Measurements from ENCODE around the gene COL7A1. TPM values are rescaled to one million over a fixed set of nuclear protein-coding genes. Genes with fewer than 3 reads are reported as not detected.

COL7A1 gene
- polyA plus RNA-seq, 2 donors = 60.7 to 265 TPM

DNA sequence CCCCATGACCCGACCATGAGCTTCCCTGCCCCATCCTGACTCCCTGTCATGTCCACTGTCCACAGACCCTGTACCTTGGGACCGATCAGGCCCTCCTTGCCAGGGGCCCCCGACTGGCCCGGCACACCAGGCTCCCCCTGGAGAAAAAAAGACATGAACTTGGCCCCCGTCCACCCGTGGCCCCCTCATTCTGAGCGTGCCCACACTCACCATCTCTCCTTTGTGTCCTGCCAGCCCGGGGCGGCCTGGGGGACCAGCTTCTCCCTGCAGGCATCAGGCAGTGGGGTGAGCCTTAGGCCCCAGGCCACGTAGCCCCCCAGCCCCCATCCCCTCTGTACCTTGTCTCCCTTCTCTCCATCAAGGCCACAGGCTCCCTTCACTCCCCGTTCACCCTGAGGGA is 27.6 kb downstream of the COL7A1 start:
- Histone ChIP-seq H3K27ac (ENCODE audit: low read depth in 2 of 2, low read length in 1 of 2) (no peak overlapping the region), H3K27me3 (ENCODE audit: control insufficient read depth in 1 of 2, insufficient read depth in 2 of 2, low read length in 2 of 2) (no peaks in the 10 kb centered on the region), H3K9me3 (ENCODE audit: control insufficient read depth in 2 of 2, insufficient read depth in 1 of 2, low read depth in 1 of 2, low read length in 1 of 2) (no peaks in the 10 kb centered on the region), H3K36me3 (ENCODE audit: control insufficient read depth in 2 of 2, insufficient read depth in 2 of 2, low read length in 1 of 2) (peaks cover 0 to 5% of the 10 kb centered on the region in 2 donors), H3K4me1 (ENCODE audit: control insufficient read depth in 2 of 2, insufficient read depth in 2 of 2, low read length in 1 of 2) (peaks cover 0 to 2% of the 10 kb centered on the region in 2 donors), H3K4me3 (ENCODE audit: low read depth in 1 of 2, low read length in 2 of 2) (no peak overlapping the region)
- WGBS, 2 donors = 83 to 85% methylated on average over 11 of the region's 11 CpGs

DNA sequence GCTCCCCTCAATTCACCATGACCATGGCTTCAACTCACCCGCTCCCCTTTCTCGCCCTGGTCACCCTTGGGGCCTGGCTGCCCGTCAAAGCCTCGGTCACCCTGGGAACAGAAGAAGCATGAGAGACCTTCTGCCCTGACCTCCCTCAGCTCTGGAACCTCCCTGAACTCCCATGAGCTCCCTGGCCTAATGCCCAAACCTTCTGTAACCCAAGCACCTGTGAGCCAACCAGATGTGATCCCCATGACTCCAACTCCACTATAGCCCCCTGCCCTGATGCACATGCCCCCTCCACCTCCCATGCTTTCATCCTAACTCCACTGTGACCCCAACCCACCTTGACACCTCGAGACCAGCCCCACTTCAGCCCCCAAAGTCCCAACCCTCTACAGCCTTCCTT is 28.0 kb downstream of the COL7A1 start:
- WGBS, 2 donors = 78 to 85% methylated on average over 5 of the region's 5 CpGs
- Histone ChIP-seq H3K27me3 (ENCODE audit: control insufficient read depth in 1 of 2, insufficient read depth in 2 of 2, low read length in 2 of 2) (no peaks in the 10 kb centered on the region), H3K9me3 (ENCODE audit: control insufficient read depth in 2 of 2, insufficient read depth in 1 of 2, low read depth in 1 of 2, low read length in 1 of 2) (no peaks in the 10 kb centered on the region), H3K27ac (ENCODE audit: low read depth in 2 of 2, low read length in 1 of 2) (no peak overlapping the region), H3K4me1 (ENCODE audit: control insufficient read depth in 2 of 2, insufficient read depth in 2 of 2, low read length in 1 of 2) (peaks cover 0 to 2% of the 10 kb centered on the region in 2 donors), H3K36me3 (ENCODE audit: control insufficient read depth in 2 of 2, insufficient read depth in 2 of 2, low read length in 1 of 2) (peaks cover 0 to 5% of the 10 kb centered on the region in 2 donors), H3K4me3 (ENCODE audit: low read depth in 1 of 2, low read length in 2 of 2) (no peak overlapping the region)

DNA sequence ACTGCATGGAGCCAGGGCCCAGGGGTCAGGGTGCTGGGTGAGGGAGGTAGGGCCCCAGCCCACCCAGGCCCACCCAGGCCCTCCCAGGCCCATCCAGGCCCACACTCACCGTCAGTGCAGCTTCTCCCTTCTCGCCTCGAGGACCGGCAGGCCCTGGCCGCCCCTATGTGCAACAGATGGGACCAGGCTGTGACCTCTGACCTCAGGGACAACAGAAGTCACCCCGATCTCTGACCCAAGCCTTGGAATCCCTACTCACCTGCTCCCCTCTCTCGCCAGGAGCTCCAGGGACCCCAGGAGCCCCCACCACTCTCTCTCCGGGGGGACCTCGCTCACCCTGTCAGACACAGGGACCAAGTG is 28.7 kb downstream of the COL7A1 start:
- Histone ChIP-seq H3K4me1 (ENCODE audit: control insufficient read depth in 2 of 2, insufficient read depth in 2 of 2, low read length in 1 of 2) (peaks cover 0 to 2% of the 10 kb centered on the region in 2 donors), H3K27ac (ENCODE audit: low read depth in 2 of 2, low read length in 1 of 2) (no peak overlapping the region), H3K36me3 (ENCODE audit: control insufficient read depth in 2 of 2, insufficient read depth in 2 of 2, low read length in 1 of 2) (peaks cover 0 to 3% of the 10 kb centered on the region in 2 donors), H3K4me3 (ENCODE audit: low read depth in 1 of 2, low read length in 2 of 2) (no peak overlapping the region), H3K27me3 (ENCODE audit: control insufficient read depth in 1 of 2, insufficient read depth in 2 of 2, low read length in 2 of 2) (no peaks in the 10 kb centered on the region), H3K9me3 (ENCODE audit: control insufficient read depth in 2 of 2, insufficient read depth in 1 of 2, low read depth in 1 of 2, low read length in 1 of 2) (no peaks in the 10 kb centered on the region)
- 79 to 82% methylated on average over 5 to 9 of the region's 9 CpGs for WGBS, 2 donors

DNA sequence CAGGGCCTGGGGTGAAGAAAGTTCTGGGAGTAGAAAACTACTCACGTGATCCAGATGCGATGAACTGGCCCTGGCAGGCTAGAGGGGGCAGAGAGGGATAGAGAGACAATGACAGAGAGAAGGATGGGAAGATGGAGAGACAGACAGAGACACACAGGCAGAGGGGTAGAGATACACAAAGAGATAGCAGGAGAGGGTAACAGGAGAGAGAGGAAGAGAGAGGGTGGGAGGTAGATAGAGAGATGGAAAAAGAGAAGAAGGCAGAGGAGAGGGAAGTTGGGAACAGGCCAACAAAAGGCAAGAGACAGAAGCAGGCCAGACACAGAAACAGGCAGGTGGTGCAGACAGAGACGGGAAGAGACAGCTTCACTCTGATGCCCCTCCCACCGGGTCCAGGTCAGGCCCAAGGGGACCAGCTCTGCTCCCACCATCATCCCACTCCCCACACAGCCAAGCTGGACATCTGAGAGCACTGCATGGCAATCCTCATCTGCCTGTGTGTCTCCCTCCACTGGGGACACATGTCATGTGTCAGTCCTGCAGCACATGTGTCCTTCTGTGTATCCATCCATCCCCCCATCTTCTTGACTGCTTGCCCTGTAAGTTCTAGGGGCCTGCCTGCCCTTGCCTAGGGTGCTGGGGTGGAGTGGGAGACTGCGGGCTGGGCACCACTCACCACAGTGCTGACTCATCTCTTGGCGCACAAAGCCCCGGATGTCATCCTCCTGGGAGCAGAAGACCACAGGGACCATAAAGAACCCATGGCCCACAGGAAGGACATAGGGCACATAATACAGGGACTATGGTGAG is 29.3 kb downstream of the COL7A1 start:
- no peak overlapping the region for H3K27ac ChIP-seq (ENCODE audit: low read depth in 2 of 2, low read length in 1 of 2)
- no peaks in the 10 kb centered on the region for H3K27me3 ChIP-seq (ENCODE audit: control insufficient read depth in 1 of 2, insufficient read depth in 2 of 2, low read length in 2 of 2)
- H3K36me3 ChIP-seq (ENCODE audit: control insufficient read depth in 2 of 2, insufficient read depth in 2 of 2, low read length in 1 of 2) = peaks cover 0 to 3% of the 10 kb centered on the region in 2 donors
- no peaks in the 10 kb centered on the region for H3K9me3 ChIP-seq (ENCODE audit: control insufficient read depth in 2 of 2, insufficient read depth in 1 of 2, low read depth in 1 of 2, low read length in 1 of 2)
- no peak overlapping the region for H3K4me3 ChIP-seq (ENCODE audit: low read depth in 1 of 2, low read length in 2 of 2)
- H3K4me1 ChIP-seq (ENCODE audit: control insufficient read depth in 2 of 2, insufficient read depth in 2 of 2, low read length in 1 of 2) = peaks cover 0 to 2% of the 10 kb centered on the region in 2 donors
- 36 to 60% methylated on average over 6 to 7 of the region's 7 CpGs for WGBS, 2 donors

DNA sequence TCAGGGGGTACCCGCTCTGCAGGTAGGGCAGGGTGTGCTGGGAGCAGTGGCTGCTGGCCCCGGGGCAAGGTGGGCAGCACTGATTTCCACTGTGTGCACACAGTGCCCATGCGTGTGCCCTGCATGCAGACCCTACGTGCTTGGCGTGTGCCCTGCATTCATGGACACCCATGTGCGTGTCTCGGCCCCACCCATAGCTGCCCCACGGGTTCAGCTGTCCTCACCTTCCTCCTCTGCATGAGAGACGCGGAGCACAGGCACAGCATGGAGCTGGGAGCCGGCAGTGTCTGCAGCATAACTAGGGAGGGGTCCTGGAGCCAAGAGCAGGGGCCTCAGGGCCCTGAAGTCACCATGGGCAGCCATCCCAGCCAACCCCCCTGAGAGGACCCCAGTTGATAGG is 29.9 kb downstream of the COL7A1 start:
- Histone ChIP-seq H3K4me1 (ENCODE audit: control insufficient read depth in 2 of 2, insufficient read depth in 2 of 2, low read length in 1 of 2) (peaks cover 0 to 2% of the 10 kb centered on the region in 2 donors), H3K4me3 (ENCODE audit: low read depth in 1 of 2, low read length in 2 of 2) (no peak overlapping the region), H3K27ac (ENCODE audit: low read depth in 2 of 2, low read length in 1 of 2) (no peak overlapping the region), H3K9me3 (ENCODE audit: control insufficient read depth in 2 of 2, insufficient read depth in 1 of 2, low read depth in 1 of 2, low read length in 1 of 2) (no peaks in the 10 kb centered on the region), H3K36me3 (ENCODE audit: control insufficient read depth in 2 of 2, insufficient read depth in 2 of 2, low read length in 1 of 2) (peaks cover 0 to 3% of the 10 kb centered on the region in 2 donors), H3K27me3 (ENCODE audit: control insufficient read depth in 1 of 2, insufficient read depth in 2 of 2, low read length in 2 of 2) (no peaks in the 10 kb centered on the region)
- WGBS, 2 donors = 78 to 83% methylated on average over 11 of the region's 11 CpGs

DNA sequence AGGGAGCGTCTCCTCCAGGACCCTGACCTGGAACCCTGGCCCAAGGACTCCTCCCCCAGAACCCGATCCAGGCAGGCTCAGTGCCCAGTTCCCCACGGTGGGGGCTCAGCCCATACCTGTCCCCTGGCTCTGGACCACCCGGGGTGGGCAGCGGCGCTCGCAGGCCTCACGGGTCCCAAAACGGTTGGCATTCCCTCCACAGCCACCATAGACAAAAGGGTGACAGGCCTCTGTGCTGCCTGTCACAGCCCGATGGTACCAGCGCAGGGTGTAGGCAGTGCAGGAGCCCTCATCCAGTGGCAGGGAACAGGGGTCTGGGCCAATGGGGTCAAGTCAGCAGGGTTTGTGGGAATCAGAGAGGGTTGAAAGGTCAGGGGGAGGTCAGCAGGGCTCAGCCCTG is 30.5 kb downstream of the COL7A1 start:
- no peak overlapping the region for H3K27ac ChIP-seq (ENCODE audit: low read depth in 2 of 2, low read length in 1 of 2)
- peaks cover 0 to 3% of the 10 kb centered on the region in 2 donors for H3K36me3 ChIP-seq (ENCODE audit: control insufficient read depth in 2 of 2, insufficient read depth in 2 of 2, low read length in 1 of 2)
- no peaks in the 10 kb centered on the region for H3K9me3 ChIP-seq (ENCODE audit: control insufficient read depth in 2 of 2, insufficient read depth in 1 of 2, low read depth in 1 of 2, low read length in 1 of 2)
- WGBS, 2 donors = 83 to 86% methylated on average over 11 of the region's 11 CpGs
- no peak overlapping the region for H3K4me3 ChIP-seq (ENCODE audit: low read depth in 1 of 2, low read length in 2 of 2)
- H3K27me3 ChIP-seq (ENCODE audit: control insufficient read depth in 1 of 2, insufficient read depth in 2 of 2, low read length in 2 of 2) = no peaks in the 10 kb centered on the region
- peaks cover 0 to 2% of the 10 kb centered on the region in 2 donors for H3K4me1 ChIP-seq (ENCODE audit: control insufficient read depth in 2 of 2, insufficient read depth in 2 of 2, low read length in 1 of 2)

DNA sequence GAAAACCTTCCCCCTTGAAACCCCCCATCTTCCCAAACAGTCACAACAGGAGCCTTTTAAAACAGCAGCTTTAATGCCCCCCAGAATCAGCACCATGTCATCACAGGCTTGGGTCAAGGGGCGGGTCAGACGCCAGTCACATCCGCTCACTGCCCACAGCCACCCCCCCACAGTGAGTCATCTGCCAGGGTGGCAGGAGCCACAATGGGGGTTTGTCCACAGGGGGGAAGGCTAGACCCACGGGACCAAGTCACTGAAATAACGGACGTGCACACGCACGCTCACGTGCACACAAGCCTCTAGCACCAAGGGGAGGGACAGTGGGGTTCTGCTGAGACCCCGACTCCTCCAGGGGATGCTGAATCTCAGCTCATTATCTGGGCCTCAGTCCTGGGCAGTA is 31.1 kb downstream of the COL7A1 start:
- no peak overlapping the region for H3K27ac ChIP-seq (ENCODE audit: low read depth in 2 of 2, low read length in 1 of 2)
- H3K9me3 ChIP-seq (ENCODE audit: control insufficient read depth in 2 of 2, insufficient read depth in 1 of 2, low read depth in 1 of 2, low read length in 1 of 2) = no peaks in the 10 kb centered on the region
- H3K36me3 ChIP-seq (ENCODE audit: control insufficient read depth in 2 of 2, insufficient read depth in 2 of 2, low read length in 1 of 2) = peaks cover 0 to 3% of the 10 kb centered on the region in 2 donors
- no peaks in the 10 kb centered on the region for H3K27me3 ChIP-seq (ENCODE audit: control insufficient read depth in 1 of 2, insufficient read depth in 2 of 2, low read length in 2 of 2)
- no peak overlapping the region for H3K4me3 ChIP-seq (ENCODE audit: low read depth in 1 of 2, low read length in 2 of 2)
- H3K4me1 ChIP-seq (ENCODE audit: control insufficient read depth in 2 of 2, insufficient read depth in 2 of 2, low read length in 1 of 2) = peaks cover 0 to 2% of the 10 kb centered on the region in 2 donors
- WGBS, 2 donors = 61 to 74% methylated on average over 10 of the region's 10 CpGs

DNA sequence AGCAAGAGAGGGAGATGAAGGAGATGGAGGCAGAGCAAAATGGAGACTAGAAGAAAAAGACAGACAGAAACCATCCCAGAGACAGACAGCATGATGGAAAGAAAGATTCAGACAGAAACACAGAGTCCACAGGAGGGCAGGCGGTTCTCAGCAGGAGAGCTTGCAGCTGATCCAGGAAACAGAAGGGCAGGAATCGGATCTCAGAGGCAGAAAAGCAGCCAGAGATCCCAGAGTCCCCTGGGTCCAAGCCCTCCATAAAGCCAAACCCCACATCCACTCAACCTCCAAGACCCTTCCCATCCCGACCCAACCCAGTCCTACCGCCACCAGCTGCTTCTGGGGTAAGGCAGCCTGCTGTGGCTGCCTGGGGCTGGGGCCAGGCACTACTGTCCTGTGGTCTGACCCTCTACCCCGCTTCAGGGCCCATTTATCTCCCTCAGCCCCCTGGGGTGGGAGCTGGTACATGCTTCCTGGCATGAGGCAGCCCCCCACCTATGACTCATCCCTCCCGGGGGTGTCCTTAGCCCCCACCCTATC is 31.7 kb downstream of the COL7A1 start, which contains the start of gene UCN2:
TSS of gene UCN2 (minus strand) at position 400 of the 537 bp plus-strand sequence. CDS start 657 bp downstream, outside the sequence.
- Histone ChIP-seq H3K27ac (ENCODE audit: low read depth in 2 of 2, low read length in 1 of 2) (no peak within 1 kb of the TSS), H3K9me3 (ENCODE audit: control insufficient read depth in 2 of 2, insufficient read depth in 1 of 2, low read depth in 1 of 2, low read length in 1 of 2) (no peaks in the 10 kb centered on the region), H3K27me3 (ENCODE audit: control insufficient read depth in 1 of 2, insufficient read depth in 2 of 2, low read length in 2 of 2) (no peaks in the 10 kb centered on the region), H3K36me3 (ENCODE audit: control insufficient read depth in 2 of 2, insufficient read depth in 2 of 2, low read length in 1 of 2) (peaks cover 0 to 3% of the 10 kb centered on the region in 2 donors), H3K4me3 (ENCODE audit: low read depth in 1 of 2, low read length in 2 of 2) (no peak within 1 kb of the TSS), H3K4me1 (ENCODE audit: control insufficient read depth in 2 of 2, insufficient read depth in 2 of 2, low read length in 1 of 2) (peaks cover 0 to 2% of the 10 kb centered on the region in 2 donors)
- whole genome bisulfite sequencing, 2 donors = 66 to 70% methylated on average over 6 of the region's 6 CpGs

DNA sequence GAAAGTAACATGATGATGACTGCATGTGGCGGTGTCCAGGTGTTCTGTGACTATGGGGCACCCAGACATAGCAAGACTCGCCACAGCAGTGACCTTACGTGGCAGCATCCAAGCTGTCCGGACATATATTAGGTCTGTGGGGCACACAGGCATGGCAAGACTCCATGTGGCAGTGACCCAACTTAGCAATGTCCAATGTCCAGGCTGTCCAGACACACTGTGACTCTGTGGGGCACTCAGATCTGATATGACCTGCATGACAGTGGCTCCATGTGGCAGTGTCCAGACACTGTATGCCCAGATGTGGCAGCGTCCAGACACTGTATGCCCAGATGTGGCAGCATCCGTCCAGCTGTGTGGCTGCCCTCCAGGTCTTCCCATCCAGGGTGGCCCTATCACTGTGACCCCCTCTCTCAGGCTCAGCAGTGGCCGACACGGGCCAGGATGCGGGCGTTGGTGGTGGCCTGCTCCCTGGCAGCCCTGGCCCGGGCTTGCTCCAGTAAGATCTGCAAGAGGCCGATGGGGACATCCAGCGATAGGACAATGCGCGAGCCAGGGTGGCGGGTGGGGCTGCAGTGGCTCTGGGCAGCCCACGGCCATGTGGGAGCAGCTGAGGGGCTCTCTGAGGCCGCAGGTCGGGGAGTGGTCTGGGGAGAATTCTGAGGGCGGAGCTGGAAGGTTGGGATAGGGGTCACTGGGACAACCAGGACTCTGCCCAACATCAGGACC is 32.6 kb downstream of the COL7A1 start:
- Histone ChIP-seq H3K27me3 (ENCODE audit: control insufficient read depth in 1 of 2, insufficient read depth in 2 of 2, low read length in 2 of 2) (no peaks in the 10 kb centered on the region), H3K36me3 (ENCODE audit: control insufficient read depth in 2 of 2, insufficient read depth in 2 of 2, low read length in 1 of 2) (peaks cover 0 to 3% of the 10 kb centered on the region in 2 donors), H3K9me3 (ENCODE audit: control insufficient read depth in 2 of 2, insufficient read depth in 1 of 2, low read depth in 1 of 2, low read length in 1 of 2) (no peaks in the 10 kb centered on the region), H3K4me3 (ENCODE audit: low read depth in 1 of 2, low read length in 2 of 2) (no peak overlapping the region), H3K4me1 (ENCODE audit: control insufficient read depth in 2 of 2, insufficient read depth in 2 of 2, low read length in 1 of 2) (peaks cover 0 to 2% of the 10 kb centered on the region in 2 donors), H3K27ac (ENCODE audit: low read depth in 2 of 2, low read length in 1 of 2) (no peak overlapping the region)
- 84 to 88% methylated on average over 20 of the region's 20 CpGs for WGBS, 2 donors

Data from esophagus (tissue), 2 donors.